Measurements from ENCODE around the gene ARHGEF28.

Gene ARHGEF28

GRCh38 chr5:73955271-73955846 is 329.4 kb downstream of the ARHGEF28 start:
- TF ChIP-seq CTCF (IDR thresholded peaks at IDR 0.05; ENCODE audit: borderline replicate concordance, extremely low read depth, low read length, poor library complexity, severe bottlenecking): no peak
- TF ChIP-seq EZH2 (IDR thresholded peaks at IDR 0.05; ENCODE audit: borderline replicate concordance, low read depth, low read length, severe bottlenecking): no peak

GRCh38 chr5:73957397-73958001 is 331.5 kb downstream of the ARHGEF28 start:
- Histone ChIP-seq H4K20me1 (ENCODE audit: insufficient read depth, low read length) (no peaks in the 10 kb centered on the region), H3K4me3 (ENCODE audit: low read depth in 1 of 2, low read length in 2 of 2) (no peak overlapping the region), H2AFZ (ENCODE audit: low read depth, low read length) (no peak overlapping the region), H3K27me3 (ENCODE audit: insufficient read depth, low read length, poor library complexity) (no peaks in the 10 kb centered on the region), H3K9ac (ENCODE audit: low read depth, low read length) (no peak overlapping the region), H3K4me2 (ENCODE audit: insufficient read depth, low read length) (no peak overlapping the region), H3K9me3 (ENCODE audit: insufficient read depth, low read length, severe bottlenecking) (no peaks in the 10 kb centered on the region), H3K4me1 (ENCODE audit: insufficient read depth, low read length) (peaks cover 10% of the 10 kb centered on the region), H3K27ac (ENCODE audit: low read length) (no peak overlapping the region), H3K79me2 (ENCODE audit: insufficient read depth, low read length) (no peaks in the 10 kb centered on the region), H3K36me3 (ENCODE audit: insufficient read depth, low read length) (no peaks in the 10 kb centered on the region)
- DNase-seq (no peak), ATAC-seq (ENCODE audit: insufficient read depth, low read depth) (no peak)
- no peak for TF ChIP-seq CTCF (IDR thresholded peaks at IDR 0.05; ENCODE audit: borderline replicate concordance, extremely low read depth, low read length, poor library complexity, severe bottlenecking)
- TF ChIP-seq EZH2 (IDR thresholded peaks at IDR 0.05; ENCODE audit: borderline replicate concordance, low read depth, low read length, severe bottlenecking): no peak

More at GRCh38 chr5:73955271-73955846, 329.4 kb downstream of the ARHGEF28 start:
- ATAC-seq (ENCODE audit: insufficient read depth, low read depth): no peak
- Histone ChIP-seq H3K79me2 (ENCODE audit: insufficient read depth, low read length) (no peaks in the 10 kb centered on the region), H3K9ac (ENCODE audit: low read depth, low read length) (no peak overlapping the region), H3K4me1 (ENCODE audit: insufficient read depth, low read length) (peaks cover 6% of the 10 kb centered on the region), H3K9me3 (ENCODE audit: insufficient read depth, low read length, severe bottlenecking) (no peaks in the 10 kb centered on the region), H4K20me1 (ENCODE audit: insufficient read depth, low read length) (no peaks in the 10 kb centered on the region), H3K4me3 (ENCODE audit: low read depth in 1 of 2, low read length in 2 of 2) (no peak overlapping the region), H3K27me3 (ENCODE audit: insufficient read depth, low read length, poor library complexity) (no peaks in the 10 kb centered on the region), H3K4me2 (ENCODE audit: insufficient read depth, low read length) (no peak overlapping the region), H2AFZ (ENCODE audit: low read depth, low read length) (no peak overlapping the region), H3K27ac (ENCODE audit: low read length) (no peak overlapping the region), H3K36me3 (ENCODE audit: insufficient read depth, low read length) (no peaks in the 10 kb centered on the region)
- DNase-seq: no peak

- TF ChIP-seq CTCF (IDR thresholded peaks at IDR 0.05; ENCODE audit: borderline replicate concordance, extremely low read depth, low read length, poor library complexity, severe bottlenecking) (no peak), EZH2 (IDR thresholded peaks at IDR 0.05; ENCODE audit: borderline replicate concordance, low read depth, low read length, severe bottlenecking) (no peak)
- ATAC-seq (ENCODE audit: insufficient read depth, low read depth) (no peak), DNase-seq (no peak)
- Histone ChIP-seq H3K36me3 (ENCODE audit: insufficient read depth, low read length) (no peaks in the 10 kb centered on the region), H3K79me2 (ENCODE audit: insufficient read depth, low read length) (no peaks in the 10 kb centered on the region), H2AFZ (ENCODE audit: low read depth, low read length) (no peak overlapping the region), H3K4me2 (ENCODE audit: insufficient read depth, low read length) (no peak overlapping the region), H3K4me1 (ENCODE audit: insufficient read depth, low read length) (peaks cover 10% of the 10 kb centered on the region), H3K4me3 (ENCODE audit: low read depth in 1 of 2, low read length in 2 of 2) (no peak overlapping the region), H3K9ac (ENCODE audit: low read depth, low read length) (no peak overlapping the region), H3K27ac (ENCODE audit: low read length) (no peak overlapping the region), H3K27me3 (ENCODE audit: insufficient read depth, low read length, poor library complexity) (no peaks in the 10 kb centered on the region), H3K9me3 (ENCODE audit: insufficient read depth, low read length, severe bottlenecking) (no peaks in the 10 kb centered on the region), H4K20me1 (ENCODE audit: insufficient read depth, low read length) (no peaks in the 10 kb centered on the region)
Measured at GRCh38 chr5:73958037-73958436, 332.0 kb downstream of the ARHGEF28 start.

All from DND-41 (cell line).